Measurements from ENCODE around the gene CCSER1. TPM values are rescaled to one million over a fixed set of nuclear protein-coding genes. Genes with fewer than 3 reads are reported as not detected.

The CCSER1 gene
- total and polyA plus RNA-seq, 2 experiments from 2014 or later: 2.9 to 3.4 TPM

DNA sequence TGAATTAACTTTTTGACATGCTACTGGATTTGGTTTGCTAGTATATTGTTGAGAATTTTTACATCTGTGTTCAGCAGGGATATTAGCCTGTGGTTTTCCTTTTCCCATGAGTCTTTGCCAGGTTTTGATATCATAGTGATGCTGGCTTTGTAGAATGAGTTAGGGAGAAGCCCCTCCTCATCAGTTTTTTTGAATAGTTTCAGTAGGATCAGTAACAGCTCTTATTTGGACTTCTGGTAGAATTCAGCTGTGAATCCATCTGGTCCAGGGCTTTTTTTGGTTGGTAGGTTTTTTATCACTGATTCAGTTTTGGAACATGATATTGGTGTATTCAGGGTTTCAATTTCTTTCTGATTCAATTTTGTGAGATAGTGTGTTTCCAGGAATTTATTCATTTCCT, 1386.1 kb downstream of the CCSER1 start:
- Histone ChIP-seq H2AFZ (no peak overlapping the region), H4K20me1 (replicated peaks; ENCODE audit: insufficient read depth) (no peaks in the 10 kb centered on the region), H3K9me2 (ENCODE audit: insufficient read depth) (no peaks in the 10 kb centered on the region), H3K79me2 (replicated peaks; ENCODE audit: insufficient read depth) (no peaks in the 10 kb centered on the region), H3K4me2 (no peak overlapping the region), H3F3A (replicated peaks; ENCODE audit: low read depth) (no peaks in the 10 kb centered on the region), H3K27me3 (ENCODE audit: insufficient read depth) (no peaks in the 10 kb centered on the region), H3K4me1 (ENCODE audit: insufficient read depth) (no peaks in the 10 kb centered on the region), H3K27ac (ENCODE audit: low read depth) (no peak overlapping the region), H3K36me3 (ENCODE audit: insufficient read depth) (no peaks in the 10 kb centered on the region), H3K4me3 (no peak overlapping the region)
- Mint-ChIP-seq H3K36me3 (ENCODE audit: low read depth) (peaks cover 51% of the 10 kb centered on the region), H3K27ac (no peak overlapping the region), H3K9me3 (peaks cover 59% of the 10 kb centered on the region), H3K4me1 (no peaks in the 10 kb centered on the region), H3K4me3 (no peak overlapping the region), H3K27me3 (ENCODE audit: insufficient read depth, low read depth, poor library complexity) (no peaks in the 10 kb centered on the region)
- no peak for ATAC-seq
- TF ChIP-seq, protein P1, sequence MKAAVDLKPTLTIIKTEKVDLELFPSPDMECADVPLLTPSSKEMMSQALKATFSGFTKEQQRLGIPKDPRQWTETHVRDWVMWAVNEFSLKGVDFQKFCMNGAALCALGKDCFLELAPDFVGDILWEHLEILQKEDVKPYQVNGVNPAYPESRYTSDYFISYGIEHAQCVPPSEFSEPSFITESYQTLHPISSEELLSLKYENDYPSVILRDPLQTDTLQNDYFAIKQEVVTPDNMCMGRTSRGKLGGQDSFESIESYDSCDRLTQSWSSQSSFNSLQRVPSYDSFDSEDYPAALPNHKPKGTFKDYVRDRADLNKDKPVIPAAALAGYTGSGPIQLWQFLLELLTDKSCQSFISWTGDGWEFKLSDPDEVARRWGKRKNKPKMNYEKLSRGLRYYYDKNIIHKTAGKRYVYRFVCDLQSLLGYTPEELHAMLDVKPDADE (IDR thresholded peaks at IDR 0.05): no peak
- TF ChIP-seq, protein P2, sequence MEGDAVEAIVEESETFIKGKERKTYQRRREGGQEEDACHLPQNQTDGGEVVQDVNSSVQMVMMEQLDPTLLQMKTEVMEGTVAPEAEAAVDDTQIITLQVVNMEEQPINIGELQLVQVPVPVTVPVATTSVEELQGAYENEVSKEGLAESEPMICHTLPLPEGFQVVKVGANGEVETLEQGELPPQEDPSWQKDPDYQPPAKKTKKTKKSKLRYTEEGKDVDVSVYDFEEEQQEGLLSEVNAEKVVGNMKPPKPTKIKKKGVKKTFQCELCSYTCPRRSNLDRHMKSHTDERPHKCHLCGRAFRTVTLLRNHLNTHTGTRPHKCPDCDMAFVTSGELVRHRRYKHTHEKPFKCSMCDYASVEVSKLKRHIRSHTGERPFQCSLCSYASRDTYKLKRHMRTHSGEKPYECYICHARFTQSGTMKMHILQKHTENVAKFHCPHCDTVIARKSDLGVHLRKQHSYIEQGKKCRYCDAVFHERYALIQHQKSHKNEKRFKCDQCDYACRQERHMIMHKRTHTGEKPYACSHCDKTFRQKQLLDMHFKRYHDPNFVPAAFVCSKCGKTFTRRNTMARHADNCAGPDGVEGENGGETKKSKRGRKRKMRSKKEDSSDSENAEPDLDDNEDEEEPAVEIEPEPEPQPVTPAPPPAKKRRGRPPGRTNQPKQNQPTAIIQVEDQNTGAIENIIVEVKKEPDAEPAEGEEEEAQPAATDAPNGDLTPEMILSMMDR (conservative IDR thresholded peaks at IDR 0.05; ENCODE audit: low read depth in 2 of 2): no peak
- TF ChIP-seq JUNB (IDR thresholded peaks at IDR 0.05; ENCODE audit: unreplicated experiment): no peak
- TF ChIP-seq, protein P3, sequence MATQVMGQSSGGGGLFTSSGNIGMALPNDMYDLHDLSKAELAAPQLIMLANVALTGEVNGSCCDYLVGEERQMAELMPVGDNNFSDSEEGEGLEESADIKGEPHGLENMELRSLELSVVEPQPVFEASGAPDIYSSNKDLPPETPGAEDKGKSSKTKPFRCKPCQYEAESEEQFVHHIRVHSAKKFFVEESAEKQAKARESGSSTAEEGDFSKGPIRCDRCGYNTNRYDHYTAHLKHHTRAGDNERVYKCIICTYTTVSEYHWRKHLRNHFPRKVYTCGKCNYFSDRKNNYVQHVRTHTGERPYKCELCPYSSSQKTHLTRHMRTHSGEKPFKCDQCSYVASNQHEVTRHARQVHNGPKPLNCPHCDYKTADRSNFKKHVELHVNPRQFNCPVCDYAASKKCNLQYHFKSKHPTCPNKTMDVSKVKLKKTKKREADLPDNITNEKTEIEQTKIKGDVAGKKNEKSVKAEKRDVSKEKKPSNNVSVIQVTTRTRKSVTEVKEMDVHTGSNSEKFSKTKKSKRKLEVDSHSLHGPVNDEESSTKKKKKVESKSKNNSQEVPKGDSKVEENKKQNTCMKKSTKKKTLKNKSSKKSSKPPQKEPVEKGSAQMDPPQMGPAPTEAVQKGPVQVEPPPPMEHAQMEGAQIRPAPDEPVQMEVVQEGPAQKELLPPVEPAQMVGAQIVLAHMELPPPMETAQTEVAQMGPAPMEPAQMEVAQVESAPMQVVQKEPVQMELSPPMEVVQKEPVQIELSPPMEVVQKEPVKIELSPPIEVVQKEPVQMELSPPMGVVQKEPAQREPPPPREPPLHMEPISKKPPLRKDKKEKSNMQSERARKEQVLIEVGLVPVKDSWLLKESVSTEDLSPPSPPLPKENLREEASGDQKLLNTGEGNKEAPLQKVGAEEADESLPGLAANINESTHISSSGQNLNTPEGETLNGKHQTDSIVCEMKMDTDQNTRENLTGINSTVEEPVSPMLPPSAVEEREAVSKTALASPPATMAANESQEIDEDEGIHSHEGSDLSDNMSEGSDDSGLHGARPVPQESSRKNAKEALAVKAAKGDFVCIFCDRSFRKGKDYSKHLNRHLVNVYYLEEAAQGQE (IDR thresholded peaks at IDR 0.05; ENCODE audit: unreplicated experiment): no peak
- no peak for TF ChIP-seq NANOG (IDR thresholded peaks at IDR 0.05; ENCODE audit: borderline replicate concordance)
- no peak for TF ChIP-seq ZNF114 (CRISPR knock-in tag; IDR thresholded peaks at IDR 0.05)
- TF ChIP-seq EZH2 (IDR thresholded peaks at IDR 0.05; ENCODE audit: low read depth, unreplicated experiment): no peak
- TF ChIP-seq ZNF462 (CRISPR knock-in tag; IDR thresholded peaks at IDR 0.05): no peak
- no peak for TF ChIP-seq EZH2phosphoT487 (IDR thresholded peaks at IDR 0.05; ENCODE audit: unreplicated experiment)
- no peak for TF ChIP-seq CREB1 (CRISPR knock-in tag; IDR thresholded peaks at IDR 0.05; ENCODE audit: low read depth)
- DNase-seq (ENCODE audit: low spot score): no peak
